Measurements from ENCODE around the gene CHKA. TPM values are rescaled to one million over a fixed set of nuclear protein-coding genes. Genes with fewer than 3 reads are reported as not detected.
"Not testable (repeated sequence)": the region's sequence is repeated elsewhere in the genome, so short reads cannot be mapped to it uniquely, and the experiment has no call there.

CHKA gene
- total RNA-seq, 1 donor: 23.1 TPM

- Histone ChIP-seq H3K4me3 (ENCODE audit: low read length) (no peak overlapping the region), H3K4me1 (ENCODE audit: insufficient read depth, low read length) (no peaks in the 10 kb centered on the region), H3K27me3 (ENCODE audit: insufficient read depth, low read length) (no peaks in the 10 kb centered on the region), H3K9me3 (ENCODE audit: low read depth, low read length) (no peaks in the 10 kb centered on the region)
Observed at GRCh38 chr11:68106165-68106940, 14.8 kb downstream of the CHKA start.

GRCh38 chr11:68099474-68100405 lies 21.4 kb downstream of the CHKA start:
- Histone ChIP-seq H3K27me3 (ENCODE audit: insufficient read depth, low read length) (no peaks in the 10 kb centered on the region), H3K4me1 (ENCODE audit: insufficient read depth, low read length) (peaks cover 7% of the 10 kb centered on the region), H3K9me3 (ENCODE audit: low read depth, low read length) (no peaks in the 10 kb centered on the region), H3K4me3 (ENCODE audit: low read length) (no peak overlapping the region)

- Histone ChIP-seq H3K4me3 (ENCODE audit: low read length) (no peak overlapping the region), H3K27me3 (ENCODE audit: insufficient read depth, low read length) (no peaks in the 10 kb centered on the region), H3K9me3 (ENCODE audit: low read depth, low read length) (no peaks in the 10 kb centered on the region), H3K4me1 (ENCODE audit: insufficient read depth, low read length) (peaks cover 7% of the 10 kb centered on the region)
Observed at GRCh38 chr11:68099057-68099456, 22.1 kb downstream of the CHKA start.

GRCh38 chr11:68096962-68097361 lies 24.2 kb downstream of the CHKA start:
- H3K4me3 ChIP-seq (ENCODE audit: low read length): no peak overlapping the region
- no peaks in the 10 kb centered on the region for H3K27me3 ChIP-seq (ENCODE audit: insufficient read depth, low read length)

GRCh38 chr11:68093565-68093964 lies 27.6 kb downstream of the CHKA start:
- no peaks in the 10 kb centered on the region for H3K9me3 ChIP-seq (ENCODE audit: low read depth, low read length)
- no peak overlapping the region for H3K4me3 ChIP-seq (ENCODE audit: low read length)
- H3K27me3 ChIP-seq (ENCODE audit: insufficient read depth, low read length): no peaks in the 10 kb centered on the region
- peaks cover 5% of the 10 kb centered on the region for H3K4me1 ChIP-seq (ENCODE audit: insufficient read depth, low read length)

More at GRCh38 chr11:68096962-68097361, 24.2 kb downstream of the CHKA start:
- peaks cover 7% of the 10 kb centered on the region for H3K4me1 ChIP-seq (ENCODE audit: insufficient read depth, low read length)
- H3K9me3 ChIP-seq (ENCODE audit: low read depth, low read length): no peaks in the 10 kb centered on the region

- H3K4me3 ChIP-seq (ENCODE audit: low read length); H3K4me1 ChIP-seq (ENCODE audit: insufficient read depth, low read length); H3K9me3 ChIP-seq (ENCODE audit: low read depth, low read length); H3K27me3 ChIP-seq (ENCODE audit: insufficient read depth, low read length): not testable (repeated sequence)
Observed at GRCh38 chr11:68092946-68093345, 28.2 kb downstream of the CHKA start.

GRCh38 chr11:68092411-68092810 lies 28.8 kb downstream of the CHKA start:
- Histone ChIP-seq H3K4me1 (ENCODE audit: insufficient read depth, low read length) (peaks cover 5% of the 10 kb centered on the region), H3K9me3 (ENCODE audit: low read depth, low read length) (no peaks in the 10 kb centered on the region), H3K4me3 (ENCODE audit: low read length) (no peak overlapping the region), H3K27me3 (ENCODE audit: insufficient read depth, low read length) (no peaks in the 10 kb centered on the region)

- no peak overlapping the region for H3K4me3 ChIP-seq (ENCODE audit: low read length)
Observed at GRCh38 chr11:68090706-68091105, 30.5 kb downstream of the CHKA start.

GRCh38 chr11:68090287-68090686 lies 30.9 kb downstream of the CHKA start:
- Histone ChIP-seq H3K4me1 (ENCODE audit: insufficient read depth, low read length) (peaks cover 5% of the 10 kb centered on the region), H3K27me3 (ENCODE audit: insufficient read depth, low read length) (no peaks in the 10 kb centered on the region), H3K9me3 (ENCODE audit: low read depth, low read length) (no peaks in the 10 kb centered on the region), H3K4me3 (ENCODE audit: low read length) (no peak overlapping the region)

More at GRCh38 chr11:68090706-68091105, 30.5 kb downstream of the CHKA start:
- Histone ChIP-seq H3K27me3 (ENCODE audit: insufficient read depth, low read length) (no peaks in the 10 kb centered on the region), H3K4me1 (ENCODE audit: insufficient read depth, low read length) (peaks cover 5% of the 10 kb centered on the region), H3K9me3 (ENCODE audit: low read depth, low read length) (no peaks in the 10 kb centered on the region)

- H3K27me3 ChIP-seq (ENCODE audit: insufficient read depth, low read length): no peaks in the 10 kb centered on the region
- no peaks in the 10 kb centered on the region for H3K9me3 ChIP-seq (ENCODE audit: low read depth, low read length)
- H3K4me1 ChIP-seq (ENCODE audit: insufficient read depth, low read length): peaks cover 5% of the 10 kb centered on the region
- no peak overlapping the region for H3K4me3 ChIP-seq (ENCODE audit: low read length)
Observed at GRCh38 chr11:68089679-68090078, 31.5 kb downstream of the CHKA start.

- Histone ChIP-seq H3K4me1 (ENCODE audit: insufficient read depth, low read length) (no peaks in the 10 kb centered on the region), H3K4me3 (ENCODE audit: low read length) (no peak overlapping the region)
Observed at GRCh38 chr11:68083517-68083916, 37.7 kb downstream of the CHKA start.

GRCh38 chr11:68082481-68082880 lies 38.7 kb downstream of the CHKA start:
- Histone ChIP-seq H3K27me3 (ENCODE audit: insufficient read depth, low read length) (no peaks in the 10 kb centered on the region), H3K4me3 (ENCODE audit: low read length) (no peak overlapping the region), H3K9me3 (ENCODE audit: low read depth, low read length) (no peaks in the 10 kb centered on the region), H3K4me1 (ENCODE audit: insufficient read depth, low read length) (no peaks in the 10 kb centered on the region)

More at GRCh38 chr11:68083517-68083916, 37.7 kb downstream of the CHKA start:
- Histone ChIP-seq H3K9me3 (ENCODE audit: low read depth, low read length) (no peaks in the 10 kb centered on the region), H3K27me3 (ENCODE audit: insufficient read depth, low read length) (no peaks in the 10 kb centered on the region)

GRCh38 chr11:68081691-68082090 lies 39.5 kb downstream of the CHKA start:
- Histone ChIP-seq H3K4me1 (ENCODE audit: insufficient read depth, low read length) (no peaks in the 10 kb centered on the region), H3K4me3 (ENCODE audit: low read length) (no peak overlapping the region), H3K27me3 (ENCODE audit: insufficient read depth, low read length) (no peaks in the 10 kb centered on the region), H3K9me3 (ENCODE audit: low read depth, low read length) (no peaks in the 10 kb centered on the region)

- Histone ChIP-seq H3K27me3 (ENCODE audit: insufficient read depth, low read length) (no peaks in the 10 kb centered on the region), H3K4me3 (ENCODE audit: low read length) (no peak overlapping the region), H3K4me1 (ENCODE audit: insufficient read depth, low read length) (no peaks in the 10 kb centered on the region), H3K9me3 (ENCODE audit: low read depth, low read length) (no peaks in the 10 kb centered on the region)
Observed at GRCh38 chr11:68080860-68081259, 40.3 kb downstream of the CHKA start.

Measured in mononuclear cell (primary cell).